HG03108 (cell line): ENCODE results near the gene AKNA.

ENCODE experiments used
- ATAC-seq: cut with Tn5 transposase; IDR thresholded peaks from one replicate; pipeline ENCODE4 v1.9.1; 2021; ENCODE audit warnings: moderate library complexity; ENCODE audit not compliant: unreplicated experiment

The AKNA gene

GRCh38 chr9:114387680-114388356 lies at the start of gene AKNA:
Gene AKNA, minus strand, starts transcription at chr9:114387982. Its CDS starts 6,649 bp downstream, at chr9:114381333.
- peak; percentile 21 for ATAC-seq

GRCh38 chr9:114437401-114437893 lies 49.7 kb upstream of the AKNA start:
- ATAC-seq, result no peak

GRCh38 chr9:114434878-114435311 lies 47.1 kb upstream of the AKNA start:
- ATAC-seq, result no peak

- no peak for ATAC-seq
These were observed 46.0 kb upstream of the AKNA start for GRCh38 chr9:114433720-114434255.

GRCh38 chr9:114433086-114433485 lies 45.3 kb upstream of the AKNA start:
- no peak for ATAC-seq

- no peak for ATAC-seq
These were observed 44.7 kb upstream of the AKNA start for GRCh38 chr9:114432323-114433067.

GRCh38 chr9:114431770-114432169 lies 44.0 kb upstream of the AKNA start:
- ATAC-seq, result no peak

GRCh38 chr9:114431003-114431402 lies 43.2 kb upstream of the AKNA start:
- no peak for ATAC-seq

GRCh38 chr9:114430457-114430856 lies 42.7 kb upstream of the AKNA start:
- ATAC-seq, result no peak

- no peak for ATAC-seq
These were observed 41.7 kb upstream of the AKNA start for GRCh38 chr9:114429488-114429887.

- ATAC-seq, result no peak
These were observed 40.7 kb upstream of the AKNA start for GRCh38 chr9:114428466-114428865.

- no peak for ATAC-seq
These were observed 39.9 kb upstream of the AKNA start for GRCh38 chr9:114427644-114428043.

- ATAC-seq, result no peak
These were observed 38.5 kb upstream of the AKNA start for GRCh38 chr9:114426046-114426948.

- no peak for ATAC-seq
These were observed 37.3 kb upstream of the AKNA start for GRCh38 chr9:114425126-114425525.

- ATAC-seq, result no peak
These were observed 36.3 kb upstream of the AKNA start for GRCh38 chr9:114424126-114424525.

GRCh38 chr9:114423181-114423580 lies 35.4 kb upstream of the AKNA start:
- no peak for ATAC-seq

- ATAC-seq, result no peak
These were observed 33.4 kb upstream of the AKNA start for GRCh38 chr9:114421147-114421546.

- ATAC-seq, result no peak
These were observed 32.0 kb upstream of the AKNA start for GRCh38 chr9:114419796-114420195.

- ATAC-seq, result no peak
These were observed 30.3 kb upstream of the AKNA start for GRCh38 chr9:114418053-114418452.

GRCh38 chr9:114417511-114417910 lies 29.7 kb upstream of the AKNA start:
- ATAC-seq, result no peak

GRCh38 chr9:114416906-114417305 lies 29.1 kb upstream of the AKNA start:
- no peak for ATAC-seq
